Mesodermal cell (in vitro differentiated cells): ENCODE results near the gene GNG11.
"Not testable (repeated sequence)": the region's sequence is repeated elsewhere in the genome, so short reads cannot be mapped to it uniquely, and the experiment has no call there.

Experiments
- H3K27ac ChIP-seq: 2 replicates; pipeline ENCODE4 v1.7.0; 2013; ENCODE audit warnings: mild to moderate bottlenecking, low read depth, low read length, moderate library complexity; ENCODE audit not compliant: severe bottlenecking
- H3K36me3 ChIP-seq: 2 replicates; pipeline ENCODE4 v1.7.1; 2013; ENCODE audit warnings: mild to moderate bottlenecking, low read length, moderate library complexity; ENCODE audit not compliant: control insufficient read depth, insufficient read depth
- H3K4me1 ChIP-seq: one replicate; pipeline ENCODE4 v1.7.1; 2013; ENCODE audit warnings: mild to moderate bottlenecking, low read length; ENCODE audit not compliant: insufficient read depth, control insufficient read depth, poor library complexity, severe bottlenecking
- H3K4me3 ChIP-seq: 2 replicates; pipeline ENCODE4 v1.7.0; 2013; ENCODE audit warnings: low read length, control low read depth, mild to moderate bottlenecking; ENCODE audit not compliant: insufficient read depth, poor library complexity, severe bottlenecking; ENCODE audit errors: extremely low read depth
- H3K9me3 ChIP-seq: 2 replicates; pipeline ENCODE4 v1.7.1; 2013; ENCODE audit warnings: mild to moderate bottlenecking, low read length, moderate library complexity; ENCODE audit not compliant: control insufficient read depth
- WGBS, 2 experiments: methylation state at CpG; one replicate each; pipeline ENCODE4 v1.1.5; 2013; ENCODE audit warnings: missing lambda C conversion rate in 2 of 2; ENCODE audit not compliant: insufficient coverage in 2 of 2; 5-methylcytosine and 5-hydroxymethylcytosine counted together

Gene GNG11

DNA sequence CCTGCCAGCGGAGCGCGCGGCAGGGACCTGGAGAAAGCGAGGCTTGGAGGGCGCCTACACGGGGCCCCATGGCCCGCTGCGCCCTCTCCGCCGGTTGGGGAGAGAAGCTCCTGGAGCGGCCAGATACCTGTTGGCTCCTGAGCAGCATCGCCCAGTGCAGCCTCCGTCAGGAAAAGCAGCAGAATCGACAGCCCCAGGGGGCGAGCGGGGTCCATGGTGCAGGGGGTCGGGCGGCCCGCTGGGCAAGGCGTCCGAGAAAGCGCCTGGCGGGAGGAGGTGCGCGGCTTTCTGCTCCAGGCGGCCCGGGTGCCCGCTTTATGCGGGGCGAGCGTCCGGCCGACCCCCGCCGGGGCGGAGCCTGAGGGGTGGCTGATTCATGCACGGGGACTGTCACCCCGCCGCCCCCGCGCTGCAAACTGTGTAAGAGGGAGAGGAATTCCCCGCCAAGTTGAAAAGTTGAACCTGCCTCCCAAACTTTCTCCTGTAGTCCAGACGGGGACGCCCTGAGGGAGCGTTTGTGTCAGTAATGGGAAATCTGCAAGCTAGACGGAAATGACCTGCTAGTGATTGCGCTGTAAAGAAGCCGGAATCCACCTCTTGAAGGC, 31.0 kb upstream of the GNG11 start, which contains the start of gene TFPI2:
Gene TFPI2, minus strand, starts transcription at position 290 of the 605 bp plus-strand sequence. Its CDS starts 75 bp downstream, at position 215.
- peaks cover 4% of the 10 kb centered on the region for H3K4me1 ChIP-seq
- H3K9me3 ChIP-seq = no peaks in the 10 kb centered on the region
- WGBS, 2 experiments = 1% methylated on average over 29 to 45 of the region's 49 CpGs
- no peaks in the 10 kb centered on the region for H3K36me3 ChIP-seq
- peak within 1 kb of the TSS; percentile 64 for H3K4me3 ChIP-seq
- no peak within 1 kb of the TSS for H3K27ac ChIP-seq

DNA sequence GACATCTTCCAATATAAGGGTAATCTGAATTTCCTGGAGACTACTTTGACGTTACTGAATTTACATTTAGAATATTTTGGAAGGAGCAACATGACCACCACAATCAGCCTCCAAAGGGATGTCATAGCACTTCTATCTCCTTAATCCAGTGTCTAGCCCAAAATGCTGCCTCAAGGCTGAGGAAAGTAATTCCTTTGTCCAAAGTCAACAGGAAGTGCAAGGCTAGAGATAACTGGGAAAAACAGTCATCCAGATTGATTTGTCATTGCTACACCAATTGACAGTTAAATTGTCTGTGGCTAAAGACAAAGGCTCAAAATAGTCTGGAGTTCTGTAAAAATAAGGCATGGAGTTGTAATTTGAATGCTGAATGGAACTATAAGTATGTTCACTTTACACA, 27.1 kb upstream of the GNG11 start:
- Histone ChIP-seq H3K27ac (peak overlapping the region; percentile 16), H3K4me1 (peaks cover 4% of the 10 kb centered on the region), H3K9me3 (no peaks in the 10 kb centered on the region), H3K36me3 (no peaks in the 10 kb centered on the region), H3K4me3 (no peak overlapping the region)
- WGBS, 2 experiments = no CpG with 5 or more reads among the region's 1 CpG

- Histone ChIP-seq H3K4me1 (peaks cover 4% of the 10 kb centered on the region), H3K27ac (peak overlapping the region; percentile 16), H3K36me3 (no peaks in the 10 kb centered on the region), H3K4me3 (no peak overlapping the region), H3K9me3 (no peaks in the 10 kb centered on the region)
- 100% methylated on average over 1 to 3 of the region's 3 CpGs for WGBS, 2 experiments
These were observed 26.4 kb upstream of the GNG11 start for GRCh38 chr7:93894966-93895640.

- no peaks in the 10 kb centered on the region for H3K36me3 ChIP-seq
- H3K4me1 ChIP-seq = peaks cover 4% of the 10 kb centered on the region
- 80 to 100% methylated on average over 1 of the region's 4 CpGs for WGBS, 2 experiments
These were observed 25.5 kb upstream of the GNG11 start for GRCh38 chr7:93895859-93896600.

GRCh38 chr7:93897680-93898079, 23.9 kb upstream of the GNG11 start:
- Histone ChIP-seq H3K36me3 (no peaks in the 10 kb centered on the region), H3K4me1 (peaks cover 4% of the 10 kb centered on the region), H3K9me3 (no peaks in the 10 kb centered on the region), H3K27ac (no peak overlapping the region), H3K4me3 (no peak overlapping the region)
- whole genome bisulfite sequencing, 2 experiments = 90 to 95% methylated on average over 2 of the region's 2 CpGs

More at GRCh38 chr7:93895859-93896600, 25.5 kb upstream of the GNG11 start:
- Histone ChIP-seq H3K4me3 (no peak overlapping the region), H3K9me3 (no peaks in the 10 kb centered on the region), H3K27ac (no peak overlapping the region)

GRCh38 chr7:93902777-93903423, 18.6 kb upstream of the GNG11 start:
- H3K9me3 ChIP-seq = no peaks in the 10 kb centered on the region
- H3K4me1 ChIP-seq = no peaks in the 10 kb centered on the region
- no peaks in the 10 kb centered on the region for H3K36me3 ChIP-seq
- no CpG with 5 or more reads among the region's 1 CpG for WGBS, 2 experiments
- H3K27ac ChIP-seq = no peak overlapping the region
- no peak overlapping the region for H3K4me3 ChIP-seq

- Histone ChIP-seq H3K4me1 (no peaks in the 10 kb centered on the region), H3K4me3 (no peak within 1 kb of the TSS), H3K27ac (no peak within 1 kb of the TSS), H3K9me3 (no peaks in the 10 kb centered on the region), H3K36me3 (no peaks in the 10 kb centered on the region)
- no CpG with 5 or more reads among the region's 3 CpGs for WGBS, 2 experiments
These were observed 15.3 kb upstream of the GNG11 start, which contains the start of gene GNGT1 for GRCh38 chr7:93906267-93906666. Gene GNGT1 (plus strand): TSS chr7:93906567. CDS start chr7:93906747, 180 bp downstream.

DNA sequence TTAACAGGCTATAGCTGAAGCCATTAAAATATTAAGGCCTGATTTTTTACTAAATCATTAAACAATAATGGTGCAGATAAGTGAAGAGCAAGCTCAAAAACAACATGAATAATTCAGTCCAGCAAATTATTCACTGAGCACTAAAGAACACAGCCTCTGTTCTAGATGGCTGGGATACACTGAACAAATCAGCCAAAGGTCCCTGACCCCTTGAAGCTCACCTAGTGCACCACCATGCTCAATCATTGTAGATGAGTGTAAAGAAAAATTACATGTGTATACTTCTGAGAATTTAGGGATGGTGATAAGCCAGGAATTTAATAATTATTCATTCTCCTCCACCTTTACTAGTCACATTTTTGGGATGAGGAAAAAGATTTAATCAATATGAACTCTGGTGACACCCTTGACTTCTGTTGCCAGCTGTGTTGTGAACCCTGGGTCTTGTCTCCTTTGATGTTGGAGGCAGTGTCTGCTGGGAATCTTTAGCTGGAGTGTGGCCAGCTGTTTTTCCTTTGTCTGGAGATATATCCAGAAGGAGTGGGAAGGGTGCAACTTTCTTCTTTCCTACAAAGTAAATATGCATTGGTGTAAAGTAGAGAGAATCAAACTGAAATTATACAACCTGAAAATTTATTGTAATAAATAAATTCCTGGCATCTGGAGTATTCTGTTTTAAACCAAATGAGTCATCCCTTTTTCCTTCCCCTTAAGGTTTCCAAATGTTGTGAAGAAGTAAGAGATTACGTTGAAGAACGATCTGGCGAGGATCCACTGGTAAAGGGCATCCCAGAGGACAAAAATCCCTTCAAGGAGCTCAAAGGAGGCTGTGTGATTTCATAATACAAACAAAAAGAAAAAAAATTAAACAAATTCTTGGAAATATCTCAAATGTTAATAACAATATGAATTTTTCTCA, 11.2 kb upstream of the GNG11 start:
- H3K9me3 ChIP-seq = no peaks in the 10 kb centered on the region
- H3K4me3 ChIP-seq = no peak overlapping the region
- H3K27ac ChIP-seq = no peak overlapping the region
- no peaks in the 10 kb centered on the region for H3K4me1 ChIP-seq
- no peaks in the 10 kb centered on the region for H3K36me3 ChIP-seq
- WGBS, 2 experiments = no CpG with 5 or more reads among the region's 3 CpGs

GRCh38 chr7:93911242-93911641, 10.3 kb upstream of the GNG11 start:
- not testable (repeated sequence) for H3K4me1 ChIP-seq, H3K36me3 ChIP-seq, H3K27ac ChIP-seq, H3K9me3 ChIP-seq, H3K4me3 ChIP-seq
- WGBS, 2 experiments = no CpG with 5 or more reads among the region's 3 CpGs

DNA sequence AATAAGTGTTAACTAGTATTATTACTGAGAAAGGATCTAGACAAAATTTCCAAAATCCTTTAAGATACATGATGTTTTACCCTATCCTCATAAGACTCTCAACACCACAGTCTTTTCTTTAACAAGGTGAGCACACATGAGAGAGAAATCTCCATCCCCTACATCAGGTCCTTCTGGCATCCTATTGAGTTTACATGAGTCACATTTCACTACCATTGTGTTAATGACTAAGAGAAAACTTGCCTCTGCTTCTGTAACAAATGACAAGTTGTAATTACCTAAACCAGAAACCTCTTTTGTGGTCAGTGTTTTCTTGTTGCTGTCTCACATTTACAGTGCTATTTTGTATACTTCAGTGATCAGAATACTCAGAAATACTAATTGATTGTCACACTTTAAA, 9.9 kb upstream of the GNG11 start:
- not testable (repeated sequence) for H3K4me3 ChIP-seq, H3K9me3 ChIP-seq, H3K4me1 ChIP-seq, H3K36me3 ChIP-seq, H3K27ac ChIP-seq
